Renal cortex interstitium (tissue), 11 donors: Measurements from ENCODE around the gene MTUS2. TPM values are rescaled to one million over a fixed set of nuclear protein-coding genes. Genes with fewer than 3 reads are reported as not detected.

Experiments
- DNase-seq, 11 donors: peaks; one replicate each; pipeline ENCODE4 v3.0.0-alpha.2; 2013; ENCODE audit warnings: low read depth in 9 of 11, low spot score in 4 of 11; ENCODE audit errors: extremely low read depth in 1 of 11
- polyA plus RNA-seq, 3 donors: library from polyadenylated mRNA; unstranded; fragments of 120-200 nt; gene quantifications; one replicate each; pipeline ENCODE4 v1.2.1, GENCODE V29; 2013; ENCODE audit not compliant: insufficient read length in 3 of 3

MTUS2 gene
- polyA plus RNA-seq, 3 donors = 0.48 to 0.99 (median 0.67) TPM

GRCh38 chr13:29513981-29514719 lies 694.0 kb downstream of the MTUS2 start:
- no peak for DNase-seq

GRCh38 chr13:29514720-29515310 lies 694.7 kb downstream of the MTUS2 start:
- no peak for DNase-seq

- DNase-seq = no peak
Observed at GRCh38 chr13:29515372-29515771, 695.2 kb downstream of the MTUS2 start.

- DNase-seq = no peak
Observed at GRCh38 chr13:29516012-29516411, 695.9 kb downstream of the MTUS2 start.

GRCh38 chr13:29516880-29517279 lies 696.7 kb downstream of the MTUS2 start:
- no peak for DNase-seq

GRCh38 chr13:29519921-29520320 lies 699.8 kb downstream of the MTUS2 start:
- no peak for DNase-seq

DNA sequence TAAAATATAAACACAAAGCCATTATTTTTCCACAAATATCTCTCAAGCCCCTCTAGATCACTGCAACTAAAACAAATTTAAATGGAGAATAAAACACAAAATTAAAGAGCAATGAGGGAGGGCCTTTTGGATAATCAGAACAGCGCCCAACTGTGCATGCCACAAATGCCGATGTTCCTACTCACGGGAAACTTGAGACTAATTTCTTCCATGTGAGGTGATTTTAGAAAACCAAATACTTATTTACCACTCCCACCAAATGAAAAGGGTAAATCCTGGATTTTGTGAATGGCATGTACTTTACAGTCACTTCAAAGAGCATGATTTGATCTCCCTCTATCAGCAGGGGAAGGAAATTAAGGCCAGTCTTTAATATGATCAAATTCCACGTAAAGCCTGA lies 700.5 kb downstream of the MTUS2 start:
- no peak for DNase-seq

- no peak for DNase-seq
Observed at GRCh38 chr13:29521336-29521735, 701.2 kb downstream of the MTUS2 start.

GRCh38 chr13:29522044-29522685 lies 702.0 kb downstream of the MTUS2 start:
- DNase-seq = no peak

- no peak for DNase-seq
Observed at GRCh38 chr13:29523199-29523961, 703.2 kb downstream of the MTUS2 start.

DNA sequence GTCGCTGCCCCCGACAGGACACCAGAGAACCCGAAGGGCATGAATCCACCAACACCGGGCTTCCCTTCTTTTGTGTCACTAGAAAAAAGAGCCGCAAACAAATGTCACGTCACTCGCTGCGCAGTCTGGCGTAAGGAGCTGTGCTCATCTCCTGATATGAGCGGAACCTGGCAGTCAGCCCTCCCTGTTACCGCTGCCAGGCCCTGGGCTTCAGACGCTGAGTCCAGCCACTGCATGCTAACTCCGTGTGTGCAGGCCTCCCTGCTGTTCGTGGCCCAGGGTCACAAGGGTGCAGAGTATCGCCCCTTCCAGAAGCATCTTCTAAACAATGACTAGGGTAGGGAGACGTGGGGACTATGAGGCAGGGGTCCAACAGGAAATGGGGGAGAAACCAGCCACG lies 704.0 kb downstream of the MTUS2 start:
- DNase-seq = no peak

DNA sequence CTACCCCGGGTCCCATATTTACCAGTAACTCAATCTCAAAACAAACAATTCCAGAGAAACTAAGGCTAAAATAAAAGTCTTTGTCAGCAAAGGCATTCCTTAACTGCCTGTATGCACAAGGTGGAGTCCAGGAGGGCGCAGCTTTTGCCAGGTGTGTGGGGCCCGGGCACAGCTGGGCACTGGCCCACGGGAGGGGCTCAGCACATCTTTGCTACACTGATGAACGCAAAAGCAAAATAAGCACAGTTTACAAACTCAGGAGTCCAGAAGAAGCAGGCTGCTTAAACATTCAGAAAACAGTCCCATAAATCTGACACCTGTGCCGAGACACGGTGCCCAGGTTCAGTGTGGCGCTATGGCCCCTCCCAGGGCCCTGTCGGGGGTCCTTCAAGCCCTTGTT lies 704.5 kb downstream of the MTUS2 start:
- no peak for DNase-seq

- no peak for DNase-seq
Observed at GRCh38 chr13:29525757-29526156, 705.6 kb downstream of the MTUS2 start.

DNA sequence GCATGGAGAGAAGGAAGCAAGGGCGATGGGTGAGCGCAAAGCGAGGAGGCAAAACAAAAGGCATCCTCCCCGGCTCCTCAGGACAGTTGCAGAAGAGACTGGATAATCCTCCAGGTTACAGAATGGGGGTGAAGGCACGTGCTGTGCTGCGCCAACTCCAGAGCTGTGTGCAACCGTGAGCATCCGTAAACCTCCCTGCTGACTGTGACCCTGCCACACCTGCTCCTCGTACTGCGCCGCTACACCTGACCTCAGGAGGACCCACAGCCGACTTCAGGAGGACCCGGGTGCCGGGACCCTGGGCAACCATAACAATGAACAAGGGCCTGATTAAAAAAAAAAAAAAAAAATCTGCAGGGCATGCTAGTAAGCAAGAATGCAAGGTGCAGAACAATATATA lies 706.6 kb downstream of the MTUS2 start:
- no peak for DNase-seq

DNA sequence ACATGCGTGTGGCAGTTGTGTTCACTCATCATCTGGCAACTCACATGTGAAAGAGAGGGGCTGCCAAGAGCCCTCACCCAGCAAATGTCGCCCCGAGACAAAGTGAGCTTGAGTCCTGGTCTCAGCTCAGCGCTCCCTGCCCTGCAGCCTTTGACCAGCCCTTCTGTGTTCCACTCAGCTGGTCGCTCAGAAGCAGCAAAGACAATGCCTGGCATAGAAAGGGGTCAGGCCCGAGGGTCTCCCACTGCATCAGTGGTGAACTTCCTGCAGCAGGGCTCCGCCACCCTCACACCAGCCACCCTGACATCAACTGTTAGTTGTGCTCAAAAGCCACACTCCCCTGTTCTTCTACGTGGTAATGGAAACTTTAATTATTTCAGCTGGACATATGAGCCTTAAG lies 707.4 kb downstream of the MTUS2 start:
- DNase-seq = no peak

- DNase-seq = no peak
Observed at GRCh38 chr13:29527916-29528315, 707.8 kb downstream of the MTUS2 start.

GRCh38 chr13:29529754-29530153 lies 709.6 kb downstream of the MTUS2 start:
- no peak for DNase-seq

DNA sequence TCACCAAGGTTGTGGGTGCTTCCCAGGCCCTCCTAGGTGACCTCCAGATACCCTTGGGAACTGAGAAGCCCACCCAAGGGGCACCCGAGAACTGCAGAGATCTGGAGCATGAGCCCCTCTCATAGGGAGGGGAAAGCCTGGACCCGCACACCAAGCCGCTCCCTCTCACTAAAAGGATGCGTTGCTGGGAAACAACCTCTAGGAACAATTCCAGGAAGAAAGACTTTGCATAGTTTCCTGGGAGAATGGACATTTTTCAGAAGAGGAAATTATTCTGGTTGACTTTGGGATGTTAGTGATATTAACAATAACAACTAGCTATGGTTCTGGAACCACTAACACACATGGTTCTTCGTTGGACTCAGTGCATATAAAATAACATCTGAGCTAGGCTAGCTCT lies 710.8 kb downstream of the MTUS2 start:
- no peak for DNase-seq

DNA sequence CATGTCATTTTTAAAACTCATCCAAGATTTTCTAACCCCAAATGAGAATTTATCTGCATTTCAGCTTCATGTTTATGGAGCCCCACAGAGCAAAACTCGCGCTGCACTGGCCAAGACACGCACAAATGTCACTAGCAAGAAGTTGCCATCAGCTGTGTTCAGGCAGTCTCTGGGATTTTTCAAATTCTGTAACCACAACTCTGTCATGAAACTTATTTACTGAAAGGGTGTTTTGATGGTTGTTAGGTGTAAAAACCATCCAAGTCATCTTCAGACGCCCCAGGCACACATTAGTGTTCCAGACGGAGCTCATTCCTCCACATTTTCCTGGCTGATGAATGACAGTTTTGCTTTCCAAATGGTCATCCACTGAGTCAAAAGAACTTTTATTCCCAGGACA lies 712.0 kb downstream of the MTUS2 start:
- DNase-seq = no peak

GRCh38 chr13:29532821-29533220 lies 712.7 kb downstream of the MTUS2 start:
- DNase-seq = no peak
